ENCODE results near the gene PIAS3. TPM values are rescaled to one million over a fixed set of nuclear protein-coding genes. Genes with fewer than 3 reads are reported as not detected.

PIAS3 gene
- total and polyA plus RNA-seq, 10 of the 15 experiments (the other 5 are each of a cell fraction or from before 2014, with no cell fraction given), result 0.85 to 14.9 (median 10.6) TPM

DNA sequence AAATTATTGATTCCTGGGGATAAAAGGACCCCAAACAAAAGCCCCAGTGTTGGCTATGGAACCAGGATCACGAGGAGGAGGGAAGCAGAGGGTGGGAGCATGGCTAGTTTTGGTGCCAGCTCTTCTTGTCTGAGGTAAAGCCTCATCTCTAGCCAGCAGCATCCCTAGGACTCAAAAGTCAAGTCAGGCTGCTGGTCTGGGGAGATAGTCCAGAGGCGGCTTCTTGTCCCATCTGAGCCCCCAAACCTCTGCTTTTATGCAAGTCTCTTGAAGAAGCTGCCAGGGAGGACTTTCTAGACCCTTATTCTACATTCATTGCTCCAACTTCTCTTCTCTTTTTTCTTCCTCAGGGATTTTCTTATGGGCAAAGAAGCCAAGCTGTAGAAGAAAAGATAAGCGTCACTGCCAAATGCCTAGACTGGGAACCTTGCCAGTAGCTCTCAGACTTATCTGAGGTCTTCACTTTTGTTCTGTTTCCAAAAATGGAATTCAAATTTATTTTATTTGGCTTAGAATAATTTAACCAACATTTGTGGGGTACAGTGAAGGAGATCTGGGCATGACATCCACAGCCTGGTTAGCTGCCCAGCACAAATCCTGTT, 33.7 kb upstream of the PIAS3 start (continued):
- TF ChIP-seq RAD51 (IDR thresholded peaks at IDR 0.05) (no peak), BCL11A (IDR thresholded peaks at IDR 0.05; ENCODE audit: low read depth, low read length) (no peak), BACH1 (IDR thresholded peaks at IDR 0.05; ENCODE audit: borderline replicate concordance) (no peak), MEF2A (IDR thresholded peaks at IDR 0.05; ENCODE audit: insufficient read depth, low read depth, low read length) (no peak), NR2F1 (conservative IDR thresholded peaks at IDR 0.05) (no peak)
- TF ChIP-seq, protein P1, sequence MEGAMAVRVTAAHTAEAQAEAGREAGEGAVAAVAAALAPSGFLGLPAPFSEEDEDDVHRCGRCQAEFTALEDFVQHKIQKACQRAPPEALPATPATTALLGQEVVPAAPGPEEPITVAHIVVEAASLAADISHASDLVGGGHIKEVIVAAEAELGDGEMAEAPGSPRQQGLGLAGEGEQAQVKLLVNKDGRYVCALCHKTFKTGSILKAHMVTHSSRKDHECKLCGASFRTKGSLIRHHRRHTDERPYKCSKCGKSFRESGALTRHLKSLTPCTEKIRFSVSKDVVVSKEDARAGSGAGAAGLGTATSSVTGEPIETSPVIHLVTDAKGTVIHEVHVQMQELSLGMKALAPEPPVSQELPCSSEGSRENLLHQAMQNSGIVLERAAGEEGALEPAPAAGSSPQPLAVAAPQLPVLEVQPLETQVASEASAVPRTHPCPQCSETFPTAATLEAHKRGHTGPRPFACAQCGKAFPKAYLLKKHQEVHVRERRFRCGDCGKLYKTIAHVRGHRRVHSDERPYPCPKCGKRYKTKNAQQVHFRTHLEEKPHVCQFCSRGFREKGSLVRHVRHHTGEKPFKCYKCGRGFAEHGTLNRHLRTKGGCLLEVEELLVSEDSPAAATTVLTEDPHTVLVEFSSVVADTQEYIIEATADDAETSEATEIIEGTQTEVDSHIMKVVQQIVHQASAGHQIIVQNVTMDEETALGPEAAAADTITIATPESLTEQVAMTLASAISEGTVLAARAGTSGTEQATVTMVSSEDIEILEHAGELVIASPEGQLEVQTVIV (IDR thresholded peaks at IDR 0.05; ENCODE audit: borderline replicate concordance, partially characterized antibody), result no peak

DNA sequence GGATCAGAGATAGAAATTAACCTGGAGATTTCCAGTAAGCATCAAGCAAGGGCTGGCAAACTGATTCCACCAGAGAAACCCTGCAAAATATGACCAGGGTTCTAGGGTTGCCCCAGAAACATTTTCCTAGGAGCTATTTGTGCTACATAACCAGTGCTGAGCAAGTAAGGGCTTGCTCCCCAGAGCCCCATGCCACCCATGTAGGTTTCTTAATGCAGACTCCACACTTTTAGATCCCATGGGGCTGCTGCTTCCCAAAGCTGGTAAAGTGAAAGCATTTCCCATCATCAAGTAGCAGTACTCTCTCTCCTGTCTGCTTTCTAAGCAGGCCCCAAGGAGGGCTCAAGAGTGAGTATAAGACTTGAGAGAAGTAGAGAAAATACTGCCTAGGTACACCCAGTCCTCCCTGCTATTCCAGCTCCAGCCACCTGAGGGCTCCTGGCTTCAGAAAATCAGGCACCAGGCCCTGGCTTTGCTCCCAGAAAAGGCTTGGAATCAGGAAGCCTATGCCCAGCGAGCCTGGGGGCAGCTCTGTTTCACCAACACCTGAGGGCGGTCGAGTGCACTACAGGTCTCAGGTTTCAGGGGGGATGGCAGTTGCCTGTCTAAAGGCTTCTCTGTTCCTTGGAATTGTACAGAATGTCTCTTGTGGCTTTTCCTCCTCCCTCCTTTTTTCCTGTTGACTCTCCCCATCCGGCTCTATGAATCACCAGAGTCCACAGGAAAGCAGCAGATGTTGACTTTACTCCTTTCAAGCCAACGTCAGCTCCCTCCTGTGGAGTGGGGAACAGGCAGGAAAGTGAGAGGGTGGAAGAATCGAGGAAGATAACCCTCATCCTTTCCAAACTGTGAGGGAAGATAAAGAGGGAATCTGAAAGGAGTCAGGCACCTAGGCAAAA, 33.0 kb upstream of the PIAS3 start:
- WGBS (ENCODE audit: insufficient coverage, insufficient replicate concordance, low lambda C conversion rate, missing lambda C conversion rate), result 7% methylated on average over 6 of the region's 6 CpGs
- Histone ChIP-seq H3K4me3 (no peak overlapping the region), H3K79me2 (ENCODE audit: control insufficient read depth, insufficient read depth, low read length) (no peaks in the 10 kb centered on the region), H3K27me3 (replicated peaks in 1 of 2; ENCODE audit: control insufficient read depth in 2 of 2, insufficient read depth in 2 of 2, low read length in 1 of 2) (no peaks in the 10 kb centered on the region), H3K9me3 (replicated peaks; ENCODE audit: control insufficient read depth, insufficient read depth, low read length) (no peaks in the 10 kb centered on the region), H4K20me1 (ENCODE audit: control insufficient read depth, insufficient read depth) (no peaks in the 10 kb centered on the region), H3K9ac (ENCODE audit: control insufficient read depth, insufficient read depth, low read length) (no peak overlapping the region), H3K4me2 (ENCODE audit: control insufficient read depth, insufficient read depth) (no peak overlapping the region), H2AFZ (ENCODE audit: control insufficient read depth, low read depth, low read length) (no peak overlapping the region; the same call in 1 of the 2 replicates), H3K27ac (ENCODE audit: control insufficient read depth, insufficient read depth) (no peak overlapping the region), H3K36me3 (ENCODE audit: control insufficient read depth in 2 of 2, insufficient read depth in 2 of 2, low read length in 1 of 2) (no peaks in the 10 kb centered on the region), H3K4me1 (ENCODE audit: control insufficient read depth, insufficient read depth, low read length) (no peaks in the 10 kb centered on the region)
- in situ Hi-C loops (cut with MboI) (no loop called here), intact Hi-C loops (cut with micrococcal nuclease; ENCODE audit: unreplicated experiment) (loop anchor here (1.0 to 2.0 kb wide), 2 partner anchors 19 to 121 kb away; partner anchors contain the start of gene ITGA10)
- peak; percentile 44 for FAIRE-seq
- ChIA-PET CTCF (interaction anchor here (0.6 to 5.9 kb wide), 32 partner anchors 9 to 141 kb away, joined by 3 to 66 read pairs (median 5); partner anchors contain the start of genes ANKRD34A, HJV, ITGA10 and LIX1L), SMC1A (ENCODE audit: uncharacterized antibody, unreplicated experiment) (interaction anchor here (0.6 to 2.7 kb wide), 25 partner anchors 9 to 140 kb away, joined by 3 to 12 read pairs (median 4); partner anchors contain the start of genes HJV, LIX1L and PIAS3), RAD21 (ENCODE audit: unreplicated experiment) (interaction anchor here (0.8 to 2.8 kb wide), 12 partner anchors 11 to 120 kb away, joined by 3 to 10 read pairs (median 4); partner anchors contain the start of genes LIX1L, NUDT17 and PIAS3), POLR2A (interaction anchor here (1.0 kb wide), 2 partner anchors 32 to 72 kb away, joined by 3 to 4 read pairs; partner anchors contain the start of genes ANKRD34A and POLR3GL)
- no peak for DNase-seq (ENCODE audit: low read depth, low spot score)
- peak; percentile 95 for ATAC-seq
- no TSS peak for BruUV-seq (replicated peaks)
- TF ChIP-seq MYB (IDR thresholded peaks at IDR 0.05; ENCODE audit: borderline replicate concordance, low read depth, low read length), result no peak
- TF ChIP-seq RAD21 (IDR thresholded peaks at IDR 0.05; ENCODE audit: insufficient read depth, low read depth, low read length), result peak; percentile 81
- TF ChIP-seq IKZF2 (IDR thresholded peaks at IDR 0.05), result peak; percentile 55 to 73; a peak in 3 of 4 replicates
- TF ChIP-seq NR2C1 (IDR thresholded peaks at IDR 0.05), result no peak
- TF ChIP-seq HCFC1 (IDR thresholded peaks at IDR 0.05; ENCODE audit: low read length), result no peak
- TF ChIP-seq EGR1 (IDR thresholded peaks at IDR 0.05; ENCODE audit: borderline replicate concordance in 1 of 2, low read depth in 2 of 2, low read length in 2 of 2), result no peak
- TF ChIP-seq, protein P2, sequence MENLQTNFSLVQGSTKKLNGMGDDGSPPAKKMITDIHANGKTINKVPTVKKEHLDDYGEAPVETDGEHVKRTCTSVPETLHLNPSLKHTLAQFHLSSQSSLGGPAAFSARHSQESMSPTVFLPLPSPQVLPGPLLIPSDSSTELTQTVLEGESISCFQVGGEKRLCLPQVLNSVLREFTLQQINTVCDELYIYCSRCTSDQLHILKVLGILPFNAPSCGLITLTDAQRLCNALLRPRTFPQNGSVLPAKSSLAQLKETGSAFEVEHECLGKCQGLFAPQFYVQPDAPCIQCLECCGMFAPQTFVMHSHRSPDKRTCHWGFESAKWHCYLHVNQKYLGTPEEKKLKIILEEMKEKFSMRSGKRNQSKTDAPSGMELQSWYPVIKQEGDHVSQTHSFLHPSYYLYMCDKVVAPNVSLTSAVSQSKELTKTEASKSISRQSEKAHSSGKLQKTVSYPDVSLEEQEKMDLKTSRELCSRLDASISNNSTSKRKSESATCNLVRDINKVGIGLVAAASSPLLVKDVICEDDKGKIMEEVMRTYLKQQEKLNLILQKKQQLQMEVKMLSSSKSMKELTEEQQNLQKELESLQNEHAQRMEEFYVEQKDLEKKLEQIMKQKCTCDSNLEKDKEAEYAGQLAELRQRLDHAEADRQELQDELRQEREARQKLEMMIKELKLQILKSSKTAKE (IDR thresholded peaks at IDR 0.05; ENCODE audit: low read depth, poor library complexity, severe bottlenecking), result no peak
- TF ChIP-seq, protein P3, sequence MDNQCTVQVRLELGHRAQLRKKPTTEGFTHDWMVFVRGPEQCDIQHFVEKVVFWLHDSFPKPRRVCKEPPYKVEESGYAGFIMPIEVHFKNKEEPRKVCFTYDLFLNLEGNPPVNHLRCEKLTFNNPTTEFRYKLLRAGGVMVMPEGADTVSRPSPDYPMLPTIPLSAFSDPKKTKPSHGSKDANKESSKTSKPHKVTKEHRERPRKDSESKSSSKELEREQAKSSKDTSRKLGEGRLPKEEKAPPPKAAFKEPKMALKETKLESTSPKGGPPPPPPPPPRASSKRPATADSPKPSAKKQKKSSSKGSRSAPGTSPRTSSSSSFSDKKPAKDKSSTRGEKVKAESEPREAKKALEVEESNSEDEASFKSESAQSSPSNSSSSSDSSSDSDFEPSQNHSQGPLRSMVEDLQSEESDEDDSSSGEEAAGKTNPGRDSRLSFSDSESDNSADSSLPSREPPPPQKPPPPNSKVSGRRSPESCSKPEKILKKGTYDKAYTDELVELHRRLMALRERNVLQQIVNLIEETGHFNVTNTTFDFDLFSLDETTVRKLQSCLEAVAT (IDR thresholded peaks at IDR 0.05), result no peak
